ENCODE measurements around the gene TSHZ1.

GRCh38 chr18:75170916-75171315 lies 39.7 kb upstream of the TSHZ1 start:
- TF ChIP-seq CTCF (IDR thresholded peaks at IDR 0.05) (no peak), POLR2A (IDR thresholded peaks at IDR 0.05) (no peak), POLR2AphosphoS5 (IDR thresholded peaks at IDR 0.05) (no peak)
